GM21381 (cell line): ENCODE results near the gene TMEM151B.
A peak's percentile ranks its signal among the peaks of the same experiment; 100 is the strongest.
"Not testable (repeated sequence)": the region's sequence is repeated elsewhere in the genome, so short reads cannot be mapped to it uniquely, and the experiment has no call there.

Experiments
- ATAC-seq: cut with Tn5 transposase; IDR thresholded peaks from one replicate; pipeline ENCODE4 v1.9.1; 2021; ENCODE audit warnings: mild to moderate bottlenecking, moderate library complexity; ENCODE audit not compliant: unreplicated experiment

TMEM151B gene

GRCh38 chr6:44327096-44327495 lies 56.8 kb downstream of the TMEM151B start:
- no peak for ATAC-seq

- ATAC-seq = no peak
Measured at GRCh38 chr6:44327760-44328159, 57.5 kb downstream of the TMEM151B start.

GRCh38 chr6:44328203-44328602 lies 58.0 kb downstream of the TMEM151B start:
- ATAC-seq = not testable (repeated sequence)

- ATAC-seq = no peak
Measured at GRCh38 chr6:44329858-44330257, 59.6 kb downstream of the TMEM151B start.

GRCh38 chr6:44332585-44332984 lies 62.3 kb downstream of the TMEM151B start:
- no peak for ATAC-seq

- no peak for ATAC-seq
Measured at GRCh38 chr6:44333273-44333919, 63.1 kb downstream of the TMEM151B start.

GRCh38 chr6:44333942-44334341 lies 63.7 kb downstream of the TMEM151B start:
- ATAC-seq = no peak

- ATAC-seq = no peak
Measured at GRCh38 chr6:44335631-44336030, 65.4 kb downstream of the TMEM151B start.

- peak; percentile 54 for ATAC-seq
Measured at GRCh38 chr6:44338228-44339122, 68.2 kb downstream of the TMEM151B start.

- ATAC-seq = no peak
Measured at GRCh38 chr6:44339301-44339700, 69.1 kb downstream of the TMEM151B start.

- ATAC-seq = no peak
Measured at GRCh38 chr6:44339763-44340625, 69.7 kb downstream of the TMEM151B start.

- ATAC-seq = no peak
Measured at GRCh38 chr6:44341095-44341890, 71.0 kb downstream of the TMEM151B start.

- no peak for ATAC-seq
Measured at GRCh38 chr6:44342052-44342451, 71.8 kb downstream of the TMEM151B start.

GRCh38 chr6:44342489-44342888 lies 72.2 kb downstream of the TMEM151B start, which contains the start of gene SPATS1:
Gene SPATS1, plus strand, starts transcription at chr6:44342650. Its CDS starts 446 bp downstream, at chr6:44343096.
- ATAC-seq = no peak

GRCh38 chr6:44346818-44347217 lies 76.6 kb downstream of the TMEM151B start:
- not testable (repeated sequence) for ATAC-seq

- ATAC-seq = no peak
Measured at GRCh38 chr6:44349904-44350649, 79.8 kb downstream of the TMEM151B start.

- not testable (repeated sequence) for ATAC-seq
Measured at GRCh38 chr6:44350650-44350994, 80.4 kb downstream of the TMEM151B start.

GRCh38 chr6:44352259-44352658 lies 82.0 kb downstream of the TMEM151B start:
- ATAC-seq = no peak

- no peak for ATAC-seq
Measured at GRCh38 chr6:44353336-44353735, 83.1 kb downstream of the TMEM151B start.

- no peak for ATAC-seq
Measured at GRCh38 chr6:44355640-44356039, 85.4 kb downstream of the TMEM151B start.
